Glutamatergic neuron (in vitro differentiated cells): ENCODE measurements around the gene KIRREL1. TPM values are rescaled to one million over a fixed set of nuclear protein-coding genes. Genes with fewer than 3 reads are reported as not detected.
A peak's percentile ranks its signal among the peaks of the same experiment; 100 is the strongest.

Source experiments
- DNase-seq: peaks from one replicate; pipeline ENCODE4 v3.0.0; 2022
- H3K27ac Mint-ChIP-seq: one replicate; pipeline ENCODE4 v1.8.0; 2020; ENCODE audit warnings: mild to moderate bottlenecking, mixed read lengths, inconsistent platforms; ENCODE audit not compliant: unreplicated experiment
- H3K27me3 Mint-ChIP-seq: one replicate; pipeline ENCODE4 v1.8.0; 2020; ENCODE audit warnings: mild to moderate bottlenecking, moderate library complexity, mixed read lengths, inconsistent platforms; ENCODE audit not compliant: unreplicated experiment
- H3K36me3 Mint-ChIP-seq: one replicate; pipeline ENCODE4 v1.8.0; 2020; ENCODE audit warnings: mild to moderate bottlenecking, mixed read lengths, inconsistent platforms; ENCODE audit not compliant: unreplicated experiment
- H3K4me1 Mint-ChIP-seq: one replicate; pipeline ENCODE4 v1.8.0; 2020; ENCODE audit warnings: mild to moderate bottlenecking, low read depth, mixed read lengths, inconsistent platforms; ENCODE audit not compliant: unreplicated experiment
- H3K4me3 Mint-ChIP-seq: one replicate; pipeline ENCODE4 v1.8.0; 2020; ENCODE audit warnings: mild to moderate bottlenecking, mixed read lengths, inconsistent platforms; ENCODE audit not compliant: unreplicated experiment
- H3K9me3 Mint-ChIP-seq: one replicate; pipeline ENCODE4 v1.8.0; 2020; ENCODE audit warnings: mild to moderate bottlenecking, moderate library complexity, mixed read lengths, inconsistent platforms; ENCODE audit not compliant: unreplicated experiment
- CTCF ChIP-seq: fragments of 200-600 bp; sonication (generic); IDR thresholded peaks from one replicate; pipeline ENCODE4 v1.5.0; 2021; ENCODE audit not compliant: partially characterized antibody, unreplicated experiment
- total RNA-seq: library from RNA; stranded (reverse); fragmentation: NEBNext Ultra II Directional; extraction: Animal tissue kit (Norgen Biotek cat#: 25700); gene quantifications from one replicate; pipeline ENCODE4 v1.2.1, GENCODE V29; 2021; ENCODE audit not compliant: unreplicated experiment

KIRREL1 gene
- total RNA-seq, 1 donor from 2014 or later = 8.1 TPM

- Mint-ChIP-seq H3K9me3 (peaks cover 5% of the 10 kb centered on the region), H3K36me3 (no peaks in the 10 kb centered on the region), H3K4me3 (no peak overlapping the region), H3K4me1 (peaks cover 49% of the 10 kb centered on the region), H3K27me3 (peaks cover 8% of the 10 kb centered on the region), H3K27ac (no peak overlapping the region)
- TF ChIP-seq CTCF = no peak
- DNase-seq = no peak
These were observed 9.4 kb downstream of the KIRREL1 start for GRCh38 chr1:158002631-158003405.

GRCh38 chr1:158003406-158003800 lies 10.0 kb downstream of the KIRREL1 start:
- Mint-ChIP-seq H3K36me3 (no peaks in the 10 kb centered on the region), H3K27ac (no peak overlapping the region), H3K27me3 (peaks cover 8% of the 10 kb centered on the region), H3K4me1 (peaks cover 55% of the 10 kb centered on the region), H3K4me3 (no peak overlapping the region), H3K9me3 (peaks cover 5% of the 10 kb centered on the region)
- no peak for TF ChIP-seq CTCF
- no peak for DNase-seq

GRCh38 chr1:158005224-158005623 lies 11.8 kb downstream of the KIRREL1 start:
- DNase-seq = no peak
- Mint-ChIP-seq H3K4me1 (peaks cover 69% of the 10 kb centered on the region), H3K27me3 (peaks cover 6% of the 10 kb centered on the region), H3K9me3 (peaks cover 8% of the 10 kb centered on the region), H3K4me3 (no peak overlapping the region), H3K36me3 (no peaks in the 10 kb centered on the region), H3K27ac (no peak overlapping the region)
- TF ChIP-seq CTCF = no peak

GRCh38 chr1:158007180-158007579 lies 13.7 kb downstream of the KIRREL1 start:
- DNase-seq = no peak
- Mint-ChIP-seq H3K9me3 (peaks cover 3% of the 10 kb centered on the region), H3K4me1 (peaks cover 63% of the 10 kb centered on the region), H3K4me3 (peak overlapping the region; percentile 67), H3K36me3 (no peaks in the 10 kb centered on the region), H3K27ac (peak overlapping the region; percentile 54), H3K27me3 (peaks cover 6% of the 10 kb centered on the region)
- TF ChIP-seq CTCF = no peak

- TF ChIP-seq CTCF = no peak
These were observed 14.4 kb downstream of the KIRREL1 start for GRCh38 chr1:158007667-158008386.

More at GRCh38 chr1:158007667-158008386, 14.4 kb downstream of the KIRREL1 start:
- Mint-ChIP-seq H3K9me3 (peaks cover 5% of the 10 kb centered on the region), H3K36me3 (no peaks in the 10 kb centered on the region), H3K27me3 (peaks cover 6% of the 10 kb centered on the region), H3K27ac (peak overlapping the region; percentile 54), H3K4me3 (peak overlapping the region; percentile 67), H3K4me1 (peaks cover 58% of the 10 kb centered on the region)
- peak; percentile 59 for DNase-seq
